GM18870 (cell line): ENCODE measurements around the gene AHR.
"Not testable (repeated sequence)": the region's sequence is repeated elsewhere in the genome, so short reads cannot be mapped to it uniquely, and the experiment has no call there.

ENCODE experiments used
- ATAC-seq: cut with Tn5 transposase; IDR thresholded peaks from one replicate; pipeline ENCODE4 v1.9.1; 2021; ENCODE audit warnings: moderate library complexity; ENCODE audit not compliant: unreplicated experiment

Gene AHR

GRCh38 chr7:17371671-17372524 is 73.4 kb downstream of the AHR start:
- ATAC-seq = no peak

GRCh38 chr7:17374157-17374556 is 75.7 kb downstream of the AHR start:
- no peak for ATAC-seq

- no peak for ATAC-seq
Measured at GRCh38 chr7:17374654-17375053, 76.2 kb downstream of the AHR start.

- no peak for ATAC-seq
Measured at GRCh38 chr7:17376595-17376994, 78.1 kb downstream of the AHR start.

GRCh38 chr7:17380736-17381662 is 82.5 kb downstream of the AHR start:
- no peak for ATAC-seq

GRCh38 chr7:17382408-17383354 is 84.2 kb downstream of the AHR start:
- peak; percentile 41 for ATAC-seq

GRCh38 chr7:17384400-17384799 is 85.9 kb downstream of the AHR start:
- ATAC-seq = no peak

- ATAC-seq = no peak
Measured at GRCh38 chr7:17385612-17386011, 87.2 kb downstream of the AHR start.

- ATAC-seq = no peak
Measured at GRCh38 chr7:17390392-17390791, 91.9 kb downstream of the AHR start.

- ATAC-seq = no peak
Measured at GRCh38 chr7:17391366-17391765, 92.9 kb downstream of the AHR start.

- ATAC-seq = no peak
Measured at GRCh38 chr7:17392846-17393245, 94.4 kb downstream of the AHR start.

- ATAC-seq = not testable (repeated sequence)
Measured at GRCh38 chr7:17394563-17394962, 96.1 kb downstream of the AHR start.
